Smooth muscle cell of the brain vasculature (primary cell): Measurements from ENCODE around the gene REPS2.

Source experiments
- DNase-seq: peaks from one replicate; pipeline ENCODE4 v3.0.0-alpha.2; 2012; ENCODE audit warnings: low read depth, low spot score

The REPS2 gene

DNA sequence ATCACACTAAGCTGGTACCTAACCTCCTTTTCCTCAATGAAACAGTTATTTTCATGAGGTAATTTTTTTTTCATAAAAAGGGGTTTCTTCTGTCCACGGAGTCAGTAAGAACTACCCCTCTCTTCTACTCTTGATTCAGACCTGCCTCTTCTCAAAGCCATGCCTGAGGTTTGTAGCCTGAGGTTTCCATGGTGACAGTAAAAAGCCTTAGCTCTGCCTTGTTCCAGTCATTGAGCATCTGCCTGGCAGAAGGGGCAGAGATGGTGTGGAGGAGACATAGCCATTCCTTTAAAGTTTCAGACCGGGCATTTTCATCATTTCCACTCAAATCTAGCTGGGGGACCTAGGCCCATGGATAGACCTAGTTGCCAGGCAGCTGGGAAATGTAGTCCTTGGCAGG lies 135.5 kb downstream of the REPS2 start:
- no peak for DNase-seq

GRCh38 chrX:17082831-17083230 lies 136.4 kb downstream of the REPS2 start:
- no peak for DNase-seq

DNA sequence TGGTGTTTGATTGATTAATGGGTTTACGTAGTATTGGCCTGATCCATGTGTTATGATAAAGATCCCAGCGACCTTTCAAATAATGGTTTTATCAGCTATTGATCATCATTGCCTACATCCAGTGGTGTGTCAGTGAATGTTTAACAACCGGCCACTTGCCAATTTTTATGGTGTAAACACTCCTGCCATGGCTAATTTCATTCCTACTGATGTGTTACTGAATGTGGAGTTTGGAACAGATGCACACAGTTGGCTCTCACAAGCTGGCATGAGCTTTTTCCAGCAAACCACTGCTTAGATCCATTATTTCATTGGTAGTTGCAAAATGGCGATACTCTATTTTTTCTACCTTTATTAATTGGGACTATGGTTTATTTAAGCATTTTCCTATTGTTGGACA lies 139.9 kb downstream of the REPS2 start:
- DNase-seq, result no peak

- DNase-seq, result no peak
These were observed 148.7 kb downstream of the REPS2 start for GRCh38 chrX:17095161-17095560.

DNA sequence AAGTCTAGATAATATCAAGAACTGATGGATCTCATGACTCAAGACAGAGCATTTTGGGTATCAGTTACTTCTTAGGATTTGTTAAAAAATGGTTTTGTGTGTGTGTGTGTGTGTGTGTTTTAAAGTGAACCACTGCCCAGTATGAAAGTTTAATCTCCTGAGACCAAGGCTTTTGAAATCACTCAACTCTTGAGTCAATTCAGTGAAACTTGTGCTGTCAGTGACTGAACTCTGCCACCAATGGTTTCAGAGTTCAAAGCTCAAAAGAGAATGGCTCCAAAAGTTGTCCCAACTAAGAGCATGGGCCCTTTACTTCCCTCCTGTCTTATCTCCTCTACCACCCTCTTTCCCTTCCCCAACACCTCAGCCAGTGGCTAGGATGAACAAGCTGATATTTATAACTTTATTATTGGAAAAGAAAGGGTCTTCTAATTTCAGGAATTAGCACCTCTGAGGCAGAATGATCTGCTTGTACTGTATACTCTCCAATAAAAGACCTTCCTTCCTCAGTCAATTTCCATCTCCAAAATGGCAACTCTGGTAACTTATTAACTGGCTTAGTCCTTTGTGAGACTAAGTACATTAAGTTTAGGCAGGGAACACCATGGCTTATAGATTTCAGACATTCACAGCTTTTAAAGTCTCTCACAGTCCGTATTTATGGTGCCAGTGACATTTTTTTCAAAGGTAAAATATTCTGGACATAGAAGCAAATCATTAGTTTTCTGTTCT lies 152.2 kb downstream of the REPS2 start:
- no peak for DNase-seq

- DNase-seq, result no peak
These were observed 158.0 kb downstream of the REPS2 start for GRCh38 chrX:17104433-17104832.

DNA sequence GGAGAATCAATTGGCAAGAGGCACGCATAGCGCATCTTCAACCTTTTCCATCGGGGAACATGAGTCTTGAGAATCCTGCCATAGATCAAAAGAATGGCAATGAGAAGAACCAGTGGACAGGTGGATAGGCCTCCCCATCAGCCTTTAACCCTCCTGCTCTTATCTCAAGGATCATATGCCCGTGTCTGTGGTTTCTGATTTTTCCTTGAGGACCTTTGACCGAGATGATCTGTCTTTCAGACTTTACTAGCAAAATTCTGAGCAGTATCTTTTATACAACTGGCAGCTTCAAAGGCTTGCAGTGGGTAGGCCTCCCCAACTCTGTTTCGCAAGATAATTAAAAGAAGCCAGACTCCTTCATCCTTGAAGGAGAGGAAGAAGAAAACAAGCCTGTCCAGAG lies 174.4 kb downstream of the REPS2 start:
- no peak for DNase-seq

GRCh38 chrX:17154001-17154400 lies 207.5 kb downstream of the REPS2 start:
- DNase-seq, result no peak

DNA sequence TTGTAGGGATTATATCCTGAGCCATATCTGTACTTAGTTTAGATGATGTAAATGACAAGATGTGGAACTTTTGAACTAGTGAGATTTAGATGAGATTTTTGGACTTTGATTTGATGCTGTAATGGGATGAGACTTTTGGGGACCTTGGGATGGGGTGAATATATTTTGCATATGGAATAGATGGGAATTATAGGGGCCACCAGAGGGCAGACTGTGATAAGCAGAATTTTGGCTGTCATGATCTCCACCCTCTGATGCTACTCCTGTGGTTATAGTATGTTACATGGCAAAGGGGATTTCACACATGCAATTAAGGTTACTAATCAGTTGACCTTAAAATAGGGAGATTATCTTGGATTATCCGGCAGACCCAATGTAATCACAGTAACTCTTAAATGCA lies 214.5 kb downstream of the REPS2 start:
- no peak for DNase-seq

- DNase-seq, result no peak
These were observed 215.5 kb downstream of the REPS2 start for GRCh38 chrX:17161991-17162390.

DNA sequence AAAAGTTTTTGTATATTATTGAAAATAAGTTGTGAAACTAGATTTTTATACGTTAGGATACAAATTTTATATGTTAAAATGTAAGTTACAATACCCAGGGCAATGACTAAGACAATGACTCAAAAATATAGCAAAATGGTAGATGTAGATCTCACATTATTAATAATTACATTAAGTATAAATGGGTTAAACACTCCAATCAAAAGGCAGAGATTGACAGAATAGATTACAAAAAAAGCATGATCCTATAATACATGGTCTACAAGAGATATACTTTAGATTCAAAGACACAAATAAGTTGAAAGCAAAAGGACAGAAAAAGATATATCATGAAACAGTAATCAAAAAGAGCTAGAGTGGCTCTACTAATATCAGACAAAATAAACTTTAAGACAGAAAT lies 217.6 kb downstream of the REPS2 start:
- no peak for DNase-seq

- no peak for DNase-seq
These were observed 218.5 kb downstream of the REPS2 start for GRCh38 chrX:17164941-17165340.

DNA sequence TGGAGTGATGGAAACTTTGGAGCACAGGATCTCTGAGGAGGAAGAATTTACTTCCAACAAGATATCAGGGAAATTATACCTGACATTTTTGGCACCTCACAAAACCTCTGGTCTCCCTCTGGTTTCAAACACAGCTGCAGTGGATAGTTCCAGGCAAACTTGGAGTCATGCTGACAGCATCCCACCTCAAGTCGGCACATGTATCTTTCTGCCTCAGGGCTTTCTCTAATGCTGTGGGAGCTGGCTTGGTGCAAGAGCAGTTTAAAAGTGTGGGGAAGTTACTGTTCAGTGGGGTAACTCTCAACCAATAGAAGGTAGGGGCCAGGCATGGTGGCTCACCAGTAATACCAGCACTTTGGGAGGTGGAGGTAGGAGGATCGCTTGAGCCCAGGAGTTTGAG lies 221.5 kb downstream of the REPS2 start:
- no peak for DNase-seq

DNA sequence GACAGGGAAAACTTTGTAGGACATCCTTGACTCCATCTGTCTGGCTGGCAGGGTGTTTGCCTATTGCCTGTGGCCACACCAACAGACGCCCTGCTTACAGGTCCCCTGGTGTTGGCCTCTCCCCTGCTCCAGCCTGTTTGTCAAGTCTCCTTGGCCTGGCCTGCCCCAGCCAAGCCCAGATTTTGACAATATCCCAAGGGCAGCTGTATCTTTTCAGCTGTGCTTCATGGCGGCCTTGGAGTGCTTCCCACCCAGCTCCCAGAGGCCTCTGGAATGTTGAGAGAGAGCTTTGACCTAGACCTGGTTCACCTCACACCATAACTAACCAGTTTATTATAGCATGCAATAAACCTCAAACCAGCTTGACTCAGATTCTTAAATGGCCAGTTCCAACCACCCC lies 224.5 kb downstream of the REPS2 start:
- no peak for DNase-seq

DNA sequence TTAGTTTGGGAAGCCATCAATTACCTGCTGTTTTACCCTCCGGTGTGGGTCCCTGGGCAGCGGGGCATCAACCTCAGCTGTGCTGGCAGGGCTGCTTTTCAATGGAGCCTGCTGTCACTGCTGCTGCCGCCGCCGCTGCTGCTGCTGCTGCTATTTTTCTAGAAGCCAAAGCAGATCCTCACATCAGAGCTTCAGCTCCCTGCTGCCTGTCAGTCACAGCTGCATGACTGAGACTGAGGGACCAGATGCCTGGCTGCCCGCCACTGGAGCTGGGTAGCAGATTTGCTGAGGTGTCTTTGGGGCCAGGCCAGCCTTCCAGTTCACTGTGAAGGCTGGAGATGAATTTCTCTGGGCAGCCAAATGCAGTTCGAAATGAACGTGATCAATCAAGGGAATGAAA lies 228.2 kb downstream of the REPS2 start:
- DNase-seq, result no peak

- no peak for DNase-seq
These were observed 235.9 kb downstream of the REPS2 start for GRCh38 chrX:17182317-17182716.

GRCh38 chrX:17183566-17183965 lies 237.1 kb downstream of the REPS2 start:
- no peak for DNase-seq

- DNase-seq, result no peak
These were observed 239.0 kb downstream of the REPS2 start for GRCh38 chrX:17185431-17185830.

GRCh38 chrX:17187136-17187756 lies 240.8 kb downstream of the REPS2 start:
- no peak for DNase-seq

DNA sequence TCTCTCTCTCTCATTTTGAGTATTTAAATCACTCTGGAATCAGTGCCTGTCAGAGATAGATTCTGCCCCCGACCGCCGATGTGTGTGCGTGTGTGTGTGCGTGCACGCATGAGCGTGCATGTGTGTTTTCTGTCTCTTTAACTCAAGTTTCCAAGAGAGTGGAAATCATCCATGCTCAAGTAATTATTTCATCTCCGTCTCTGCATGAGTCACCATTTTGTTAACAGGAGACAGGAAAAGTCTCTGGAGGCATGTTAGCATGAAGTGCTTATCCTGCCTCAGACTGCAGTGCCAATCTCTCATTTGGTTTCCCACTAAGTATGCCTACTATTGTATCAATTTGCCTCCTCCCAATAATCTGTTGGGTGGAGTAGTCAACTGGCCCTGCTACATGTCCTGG lies 245.6 kb downstream of the REPS2 start:
- no peak for DNase-seq
